ENCODE measurements around the gene P2RY11. TPM values are rescaled to one million over a fixed set of nuclear protein-coding genes. Genes with fewer than 3 reads are reported as not detected.

P2RY11 gene
- total RNA-seq, 1 experiment from 2014 or later: 60.6 TPM

GRCh38 chr19:10088949-10089554, 22.4 kb upstream of the P2RY11 start:
- no peaks in the 10 kb centered on the region for H3K27me3 ChIP-seq (ENCODE audit: insufficient read depth, low read length)
- no peak overlapping the region for H4K8ac ChIP-seq (replicated peaks; ENCODE audit: insufficient read length, low read depth, low read length)
- no peak overlapping the region for H3K27ac Mint-ChIP-seq
- no peaks in the 10 kb centered on the region for H3K4me1 ChIP-seq (ENCODE audit: insufficient read depth, low read length)
- no peak overlapping the region for H3K14ac ChIP-seq (ENCODE audit: insufficient read depth, low read length)
- H3K4me3 Mint-ChIP-seq: no peak overlapping the region
- H3K27ac ChIP-seq (ENCODE audit: insufficient read length, low read depth, low read length): no peak overlapping the region
- no peaks in the 10 kb centered on the region for H3K79me2 ChIP-seq (ENCODE audit: insufficient read depth, low read length)
- H3K27me3 Mint-ChIP-seq (ENCODE audit: low read depth): peaks cover 13% of the 10 kb centered on the region
- H2BK120ac ChIP-seq (ENCODE audit: low read depth, low read length, poor library complexity, severe bottlenecking): no peak overlapping the region
- no peak overlapping the region for H3K56ac ChIP-seq (ENCODE audit: insufficient read length, low read depth, low read length)
- H2BK5ac ChIP-seq (ENCODE audit: insufficient read length, low read length): no peak overlapping the region
- no peak overlapping the region for H2BK12ac ChIP-seq (ENCODE audit: insufficient read length, low read depth, low read length)
- H3K36me3 Mint-ChIP-seq (ENCODE audit: insufficient read depth in 1 of 3, low read depth in 3 of 3): peaks cover 4 to 21% (median 11%) of the 10 kb centered on the region in 3 experiments
- no peak overlapping the region for H3T11ph ChIP-seq (ENCODE audit: low read length)
- no peak overlapping the region for H4K5ac ChIP-seq (ENCODE audit: insufficient read length, low read depth, low read length)
- no peaks in the 10 kb centered on the region for H3K9me3 ChIP-seq (ENCODE audit: control insufficient read depth, low read depth, low read length)
- no peak for TF ChIP-seq CTCF (conservative IDR thresholded peaks at IDR 0.05)
- H2AFZ ChIP-seq (ENCODE audit: low read length): no peak overlapping the region
- no peak overlapping the region for H3K23ac ChIP-seq (ENCODE audit: insufficient read length, low read depth, low read length)
- H4K20me1 ChIP-seq (ENCODE audit: control insufficient read depth, insufficient read depth, insufficient read length): no peaks in the 10 kb centered on the region
- peaks cover 0 to 1% of the 10 kb centered on the region in 2 experiments; a peak in 1 of 5 replicates for H3K9me3 Mint-ChIP-seq
- no CpG with 5 or more reads among the region's 6 CpGs for WGBS (ENCODE audit: extremely low coverage, insufficient read length, low lambda C conversion rate)
- peaks cover 10% of the 10 kb centered on the region for H3K23me2 ChIP-seq (ENCODE audit: insufficient read length, low read depth, low read length, poor library complexity, severe bottlenecking)
- H2BK15ac ChIP-seq (ENCODE audit: low read depth, low read length): no peak overlapping the region
- H3K4me1 Mint-ChIP-seq: peaks cover 7 to 9% of the 10 kb centered on the region in 2 experiments; a peak in 2 of 4 replicates
- no peak overlapping the region for H3K18ac ChIP-seq (ENCODE audit: insufficient read length, low read depth, low read length)
- H3K79me1 ChIP-seq (ENCODE audit: insufficient read depth, low read depth, low read length, poor library complexity, severe bottlenecking): no peaks in the 10 kb centered on the region
- H4K91ac ChIP-seq (ENCODE audit: insufficient read length, low read depth, low read length): no peak overlapping the region
- no peak overlapping the region for H3K4ac ChIP-seq (ENCODE audit: low read depth, low read length)
- no peak for DNase-seq
- no peak overlapping the region for H3K4me2 ChIP-seq (ENCODE audit: insufficient read depth, insufficient read length, low read length)
- H3K9ac ChIP-seq (ENCODE audit: extremely low read depth, insufficient read length, low read length): no peak overlapping the region
- H2AK5ac ChIP-seq (ENCODE audit: insufficient read length, low read length): no peak overlapping the region
- H2BK20ac ChIP-seq (ENCODE audit: low read depth, low read length, poor library complexity, severe bottlenecking): no peak overlapping the region
